ENCODE data around the gene IGF2BP1.
"Not testable (repeated sequence)": the region's sequence is repeated elsewhere in the genome, so short reads cannot be mapped to it uniquely, and the experiment has no call there.

IGF2BP1 gene

GRCh38 chr17:49020609-49021008, 23.4 kb downstream of the IGF2BP1 start:
- no peak for FAIRE-seq

- no peak for FAIRE-seq
These were observed 24.0 kb downstream of the IGF2BP1 start for GRCh38 chr17:49021095-49021767.

- no peak for FAIRE-seq
These were observed 24.6 kb downstream of the IGF2BP1 start for GRCh38 chr17:49021768-49022103.

- no peak for FAIRE-seq
These were observed 25.3 kb downstream of the IGF2BP1 start for GRCh38 chr17:49022391-49022941.

GRCh38 chr17:49024523-49024922, 27.3 kb downstream of the IGF2BP1 start:
- FAIRE-seq = no peak

GRCh38 chr17:49026447-49026846, 29.3 kb downstream of the IGF2BP1 start:
- FAIRE-seq = not testable (repeated sequence)

GRCh38 chr17:49028271-49028670, 31.1 kb downstream of the IGF2BP1 start:
- FAIRE-seq = no peak

GRCh38 chr17:49029801-49030200, 32.6 kb downstream of the IGF2BP1 start:
- no peak for FAIRE-seq

- FAIRE-seq = no peak
These were observed 35.1 kb downstream of the IGF2BP1 start for GRCh38 chr17:49031965-49032928.

GRCh38 chr17:49035470-49036269, 38.5 kb downstream of the IGF2BP1 start:
- FAIRE-seq = no peak

GRCh38 chr17:49036270-49036626, 39.1 kb downstream of the IGF2BP1 start:
- no peak for FAIRE-seq

- no peak for FAIRE-seq
These were observed 41.0 kb downstream of the IGF2BP1 start for GRCh38 chr17:49038138-49038537.

- FAIRE-seq = no peak
These were observed 41.4 kb downstream of the IGF2BP1 start for GRCh38 chr17:49038544-49038943.

GRCh38 chr17:49039518-49039917, 42.3 kb downstream of the IGF2BP1 start:
- FAIRE-seq = not testable (repeated sequence)

GRCh38 chr17:49041527-49041926, 44.3 kb downstream of the IGF2BP1 start:
- FAIRE-seq = no peak

- FAIRE-seq = no peak
These were observed 48.2 kb downstream of the IGF2BP1 start for GRCh38 chr17:49045376-49045775.

GRCh38 chr17:49046912-49047311, 49.7 kb downstream of the IGF2BP1 start:
- no peak for FAIRE-seq

- FAIRE-seq = no peak
These were observed 52.1 kb downstream of the IGF2BP1 start for GRCh38 chr17:49049265-49049664.

- FAIRE-seq = no peak
These were observed 53.4 kb downstream of the IGF2BP1 start for GRCh38 chr17:49050611-49051010.

GRCh38 chr17:49051269-49051668, 54.1 kb downstream of the IGF2BP1 start:
- FAIRE-seq = no peak

- no peak for FAIRE-seq
These were observed 56.1 kb downstream of the IGF2BP1 start for GRCh38 chr17:49053171-49053829.

- no peak for FAIRE-seq
These were observed 57.3 kb downstream of the IGF2BP1 start for GRCh38 chr17:49054342-49055092.
